Upper lobe of right lung (tissue), 1 donor: ENCODE results near the gene C1QL4. TPM values are rescaled to one million over a fixed set of nuclear protein-coding genes. Genes with fewer than 3 reads are reported as not detected.

ENCODE experiments used
- ATAC-seq: fragments of 200-7000 bp; cut with Tn5 transposase; one replicate; pipeline ENCODE4 v1.9.1; 2020; ENCODE audit warnings: mild to moderate bottlenecking, moderate library complexity
- DNase-seq: peaks from one replicate; pipeline ENCODE4 v3.0.0-alpha.2; 2020
- H3K27ac ChIP-seq: fragments of 200-600 bp; one replicate; pipeline ENCODE4 v1.8.0; 2022
- H3K27me3 ChIP-seq: fragments of 200-600 bp; one replicate; pipeline ENCODE4 v1.8.0; 2022; ENCODE audit warnings: mild to moderate bottlenecking
- H3K36me3 ChIP-seq: fragments of 200-600 bp; one replicate; pipeline ENCODE4 v1.8.0; 2022
- H3K4me1 ChIP-seq: fragments of 200-600 bp; one replicate; pipeline ENCODE4 v1.8.0; 2022
- H3K4me3 ChIP-seq: fragments of 200-600 bp; one replicate; pipeline ENCODE4 v1.8.0; 2022; ENCODE audit warnings: mild to moderate bottlenecking
- H3K9me3 ChIP-seq: fragments of 200-600 bp; one replicate; pipeline ENCODE4 v1.8.0; 2022
- CTCF ChIP-seq: fragments of 200-600 bp; IDR thresholded peaks from one replicate; pipeline ENCODE4 v1.8.0; 2022; ENCODE audit warnings: antibody characterized with exemption
- intact Hi-C: fragments of 100-400 bp; cut with DNase I; formaldehyde crosslinking; loops from one replicate; pipeline ENCODE4 v1.11.0; 2022
- total RNA-seq: library from RNA; stranded (reverse); fragmentation: NEBNext Ultra II Directional; extraction: Animal tissue kit (Norgen Biotek cat#: 25700); gene quantifications from one replicate; pipeline ENCODE4 v1.2.1, GENCODE V29; 2021
- donor health status: DM: no; HTN: yes; CAD: no; lungs with severe emphysema.

Gene C1QL4
- total RNA-seq, 1 donor from 2014 or later: not detected

- H3K36me3 ChIP-seq: no peaks in the 10 kb centered on the region
- H3K27me3 ChIP-seq: peaks cover 50% of the 10 kb centered on the region
- intact Hi-C loops: no loop called here
- DNase-seq (no peak), ATAC-seq (no peak)
- TF ChIP-seq CTCF: no peak
- no peaks in the 10 kb centered on the region for H3K9me3 ChIP-seq
- peaks cover 21% of the 10 kb centered on the region for H3K4me1 ChIP-seq
- no peak overlapping the region for H3K27ac ChIP-seq
- H3K4me3 ChIP-seq: no peak overlapping the region
Measured at GRCh38 chr12:49294804-49295081, 42.2 kb downstream of the C1QL4 start.

- no peaks in the 10 kb centered on the region for H3K36me3 ChIP-seq
- H3K4me1 ChIP-seq: peaks cover 21% of the 10 kb centered on the region
- peaks cover 50% of the 10 kb centered on the region for H3K27me3 ChIP-seq
- H3K9me3 ChIP-seq: no peaks in the 10 kb centered on the region
- H3K27ac ChIP-seq: no peak overlapping the region
- TF ChIP-seq CTCF: no peak
- DNase-seq (peak; percentile 46), ATAC-seq (no peak)
- H3K4me3 ChIP-seq: no peak overlapping the region
- intact Hi-C loops: no loop called here
Measured at GRCh38 chr12:49294086-49294803, 42.7 kb downstream of the C1QL4 start.

GRCh38 chr12:49293056-49293956, 43.7 kb downstream of the C1QL4 start:
- H3K27ac ChIP-seq: no peak overlapping the region
- DNase-seq (peak; percentile 61), ATAC-seq (no peak)
- peaks cover 21% of the 10 kb centered on the region for H3K4me1 ChIP-seq
- no peak for TF ChIP-seq CTCF
- peaks cover 41% of the 10 kb centered on the region for H3K27me3 ChIP-seq
- H3K9me3 ChIP-seq: no peaks in the 10 kb centered on the region
- H3K36me3 ChIP-seq: no peaks in the 10 kb centered on the region
- H3K4me3 ChIP-seq: no peak overlapping the region
- intact Hi-C loops: no loop called here

- intact Hi-C loops: no loop called here
- Histone ChIP-seq H3K27ac (no peak overlapping the region), H3K4me3 (no peak overlapping the region)
Measured at GRCh38 chr12:49292729-49293055, 44.3 kb downstream of the C1QL4 start.

GRCh38 chr12:49288922-49289555, 47.9 kb downstream of the C1QL4 start:
- Histone ChIP-seq H3K27ac (no peak overlapping the region), H3K9me3 (no peaks in the 10 kb centered on the region), H3K4me3 (no peak overlapping the region), H3K4me1 (peaks cover 5% of the 10 kb centered on the region), H3K27me3 (peaks cover 12% of the 10 kb centered on the region), H3K36me3 (no peaks in the 10 kb centered on the region)
- DNase-seq: peak; percentile 38
- TF ChIP-seq CTCF: no peak
- intact Hi-C loops: loop anchor here (10.0 kb wide), 1 partner anchor 56 kb away; the partner anchor contains the start of gene DNAJC22
- no peak for ATAC-seq

More at GRCh38 chr12:49292729-49293055, 44.3 kb downstream of the C1QL4 start:
- Histone ChIP-seq H3K36me3 (no peaks in the 10 kb centered on the region), H3K9me3 (no peaks in the 10 kb centered on the region), H3K27me3 (peaks cover 35% of the 10 kb centered on the region), H3K4me1 (peaks cover 20% of the 10 kb centered on the region)
- ATAC-seq (no peak), DNase-seq (no peak)
- TF ChIP-seq CTCF: no peak
